ENCODE data around the gene POLG. TPM values are rescaled to one million over a fixed set of nuclear protein-coding genes. Genes with fewer than 3 reads are reported as not detected.
A peak's percentile ranks its signal among the peaks of the same experiment; 100 is the strongest.

The POLG gene
- total RNA-seq, 1 experiment from 2014 or later: 60.3 TPM

- Histone ChIP-seq H3T11ph (ENCODE audit: low read length) (no peak overlapping the region), H4K8ac (replicated peaks; ENCODE audit: insufficient read length, low read depth, low read length) (no peak overlapping the region), H2BK15ac (ENCODE audit: low read depth, low read length) (no peak overlapping the region), H3K27me3 (ENCODE audit: insufficient read depth, low read length) (peaks cover 97% of the 10 kb centered on the region), H3K23ac (ENCODE audit: insufficient read length, low read depth, low read length) (no peak overlapping the region), H3K23me2 (ENCODE audit: insufficient read length, low read depth, low read length, poor library complexity, severe bottlenecking) (no peaks in the 10 kb centered on the region), H3K18ac (ENCODE audit: insufficient read length, low read depth, low read length) (no peak overlapping the region), H3K9ac (ENCODE audit: extremely low read depth, insufficient read length, low read length) (no peak overlapping the region), H3K79me1 (ENCODE audit: insufficient read depth, low read depth, low read length, poor library complexity, severe bottlenecking) (no peaks in the 10 kb centered on the region), H3K79me2 (ENCODE audit: insufficient read depth, low read length) (no peaks in the 10 kb centered on the region), H3K4me2 (ENCODE audit: insufficient read depth, insufficient read length, low read length) (no peak overlapping the region), H3K4ac (ENCODE audit: low read depth, low read length) (no peak overlapping the region), H2AK5ac (ENCODE audit: insufficient read length, low read length) (no peak overlapping the region), H4K5ac (ENCODE audit: insufficient read length, low read depth, low read length) (no peak overlapping the region), H3K4me1 (ENCODE audit: insufficient read depth, low read length) (no peaks in the 10 kb centered on the region; the same call in 1 of the 2 replicates), H2BK5ac (ENCODE audit: insufficient read length, low read length) (no peak overlapping the region), H3K56ac (ENCODE audit: insufficient read length, low read depth, low read length) (no peak overlapping the region), H4K91ac (ENCODE audit: insufficient read length, low read depth, low read length) (no peak overlapping the region), H2BK12ac (ENCODE audit: insufficient read length, low read depth, low read length) (no peak overlapping the region), H2AFZ (ENCODE audit: low read length) (no peak overlapping the region), H3K27ac (ENCODE audit: insufficient read length, low read depth, low read length) (no peak overlapping the region), H3K9me3 (ENCODE audit: control insufficient read depth, low read depth, low read length) (no peaks in the 10 kb centered on the region), H2BK120ac (ENCODE audit: low read depth, low read length, poor library complexity, severe bottlenecking) (no peak overlapping the region), H3K14ac (ENCODE audit: insufficient read depth, low read length) (no peak overlapping the region), H2BK20ac (ENCODE audit: low read depth, low read length, poor library complexity, severe bottlenecking) (no peak overlapping the region), H4K20me1 (ENCODE audit: control insufficient read depth, insufficient read depth, insufficient read length) (no peaks in the 10 kb centered on the region)
- TF ChIP-seq CTCF (conservative IDR thresholded peaks at IDR 0.05): no peak
- Mint-ChIP-seq H3K27ac (no peak overlapping the region), H3K36me3 (ENCODE audit: insufficient read depth in 1 of 3, low read depth in 3 of 3) (no peaks in the 10 kb centered on the region), H3K27me3 (ENCODE audit: low read depth) (peaks cover 99% of the 10 kb centered on the region), H3K9me3 (peaks cover 3% of the 10 kb centered on the region in 2 experiments; a peak in 2 of 5 replicates), H3K4me3 (peak overlapping the region in 1 of 2 experiments; percentile 50; a peak in 1 of 5 replicates), H3K4me1 (peaks cover 29 to 51% of the 10 kb centered on the region in 2 experiments)
- no CpG with 5 or more reads among the region's 31 CpGs for WGBS (ENCODE audit: extremely low coverage, insufficient read length, low lambda C conversion rate)
- peak; percentile 42 for DNase-seq
Measured at GRCh38 chr15:89377024-89377841, 42.6 kb upstream of the POLG start.
